ENCODE measurements around the gene NCAM1.

Gene NCAM1

DNA sequence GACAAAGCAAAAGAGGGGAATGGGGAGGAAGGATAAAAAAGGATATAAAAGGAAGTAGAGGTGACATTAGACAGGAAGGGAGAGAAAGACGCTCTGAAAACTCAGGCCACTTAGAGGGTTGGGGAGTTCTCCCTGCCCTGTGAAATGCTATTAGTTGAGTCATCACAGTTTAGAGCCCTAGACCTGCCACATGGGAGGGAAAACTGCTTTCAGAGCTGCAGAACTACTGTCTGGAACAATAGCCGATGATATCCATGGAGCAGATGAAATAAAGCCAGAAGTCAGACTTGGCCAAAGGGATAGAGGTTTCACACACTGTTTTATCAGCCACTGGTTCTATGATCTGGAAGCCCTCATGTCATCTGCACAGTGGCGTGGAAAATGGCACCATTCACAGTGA, 157.9 kb downstream of the NCAM1 start:
- ChIA-PET POLR2A (no interaction called here), CTCF (interaction anchor here (0.7 to 0.8 kb wide), 2 partner anchors 22 to 823 kb away, joined by 3 read pairs; no protein-coding TSS in a partner anchor)
- no peaks in the 10 kb centered on the region for H3K36me3 ChIP-seq (ENCODE audit: control insufficient read depth in 2 of 2, insufficient read depth in 1 of 2, low read length in 2 of 2)
- H3K27ac ChIP-seq (ENCODE audit: extremely low read depth, low read depth, low read length): no peak overlapping the region
- no peak for TF ChIP-seq ZSCAN16 (tag by site-specific recombination; IDR thresholded peaks at IDR 0.05)
- TF ChIP-seq ZSCAN30 (tag by site-specific recombination; IDR thresholded peaks at IDR 0.05): no peak
- no peak for TF ChIP-seq ZNF544 (tag by site-specific recombination; IDR thresholded peaks at IDR 0.05)
- TF ChIP-seq, protein P1, sequence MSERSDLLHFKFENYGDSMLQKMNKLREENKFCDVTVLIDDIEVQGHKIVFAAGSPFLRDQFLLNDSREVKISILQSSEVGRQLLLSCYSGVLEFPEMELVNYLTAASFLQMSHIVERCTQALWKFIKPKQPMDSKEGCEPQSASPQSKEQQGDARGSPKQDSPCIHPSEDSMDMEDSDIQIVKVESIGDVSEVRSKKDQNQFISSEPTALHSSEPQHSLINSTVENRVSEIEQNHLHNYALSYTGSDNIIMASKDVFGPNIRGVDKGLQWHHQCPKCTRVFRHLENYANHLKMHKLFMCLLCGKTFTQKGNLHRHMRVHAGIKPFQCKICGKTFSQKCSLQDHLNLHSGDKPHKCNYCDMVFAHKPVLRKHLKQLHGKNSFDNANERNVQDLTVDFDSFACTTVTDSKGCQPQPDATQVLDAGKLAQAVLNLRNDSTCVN (tag by site-specific recombination; optimal IDR thresholded peaks at IDR 0.05): no peak
- TF ChIP-seq ZNF155 (tag by site-specific recombination; IDR thresholded peaks at IDR 0.05): no peak
- TF ChIP-seq SALL2 (tag by site-specific recombination; IDR thresholded peaks at IDR 0.05; ENCODE audit: borderline replicate concordance): no peak
- no peak for TF ChIP-seq ZNF664 (tag by site-specific recombination; IDR thresholded peaks at IDR 0.05)
- no peak for TF ChIP-seq ZNF76 (tag by site-specific recombination; IDR thresholded peaks at IDR 0.05; ENCODE audit: borderline replicate concordance, low read depth)
- TF ChIP-seq ZNF560 (tag by site-specific recombination; IDR thresholded peaks at IDR 0.05; ENCODE audit: borderline replicate concordance): no peak
- TF ChIP-seq, protein P2, sequence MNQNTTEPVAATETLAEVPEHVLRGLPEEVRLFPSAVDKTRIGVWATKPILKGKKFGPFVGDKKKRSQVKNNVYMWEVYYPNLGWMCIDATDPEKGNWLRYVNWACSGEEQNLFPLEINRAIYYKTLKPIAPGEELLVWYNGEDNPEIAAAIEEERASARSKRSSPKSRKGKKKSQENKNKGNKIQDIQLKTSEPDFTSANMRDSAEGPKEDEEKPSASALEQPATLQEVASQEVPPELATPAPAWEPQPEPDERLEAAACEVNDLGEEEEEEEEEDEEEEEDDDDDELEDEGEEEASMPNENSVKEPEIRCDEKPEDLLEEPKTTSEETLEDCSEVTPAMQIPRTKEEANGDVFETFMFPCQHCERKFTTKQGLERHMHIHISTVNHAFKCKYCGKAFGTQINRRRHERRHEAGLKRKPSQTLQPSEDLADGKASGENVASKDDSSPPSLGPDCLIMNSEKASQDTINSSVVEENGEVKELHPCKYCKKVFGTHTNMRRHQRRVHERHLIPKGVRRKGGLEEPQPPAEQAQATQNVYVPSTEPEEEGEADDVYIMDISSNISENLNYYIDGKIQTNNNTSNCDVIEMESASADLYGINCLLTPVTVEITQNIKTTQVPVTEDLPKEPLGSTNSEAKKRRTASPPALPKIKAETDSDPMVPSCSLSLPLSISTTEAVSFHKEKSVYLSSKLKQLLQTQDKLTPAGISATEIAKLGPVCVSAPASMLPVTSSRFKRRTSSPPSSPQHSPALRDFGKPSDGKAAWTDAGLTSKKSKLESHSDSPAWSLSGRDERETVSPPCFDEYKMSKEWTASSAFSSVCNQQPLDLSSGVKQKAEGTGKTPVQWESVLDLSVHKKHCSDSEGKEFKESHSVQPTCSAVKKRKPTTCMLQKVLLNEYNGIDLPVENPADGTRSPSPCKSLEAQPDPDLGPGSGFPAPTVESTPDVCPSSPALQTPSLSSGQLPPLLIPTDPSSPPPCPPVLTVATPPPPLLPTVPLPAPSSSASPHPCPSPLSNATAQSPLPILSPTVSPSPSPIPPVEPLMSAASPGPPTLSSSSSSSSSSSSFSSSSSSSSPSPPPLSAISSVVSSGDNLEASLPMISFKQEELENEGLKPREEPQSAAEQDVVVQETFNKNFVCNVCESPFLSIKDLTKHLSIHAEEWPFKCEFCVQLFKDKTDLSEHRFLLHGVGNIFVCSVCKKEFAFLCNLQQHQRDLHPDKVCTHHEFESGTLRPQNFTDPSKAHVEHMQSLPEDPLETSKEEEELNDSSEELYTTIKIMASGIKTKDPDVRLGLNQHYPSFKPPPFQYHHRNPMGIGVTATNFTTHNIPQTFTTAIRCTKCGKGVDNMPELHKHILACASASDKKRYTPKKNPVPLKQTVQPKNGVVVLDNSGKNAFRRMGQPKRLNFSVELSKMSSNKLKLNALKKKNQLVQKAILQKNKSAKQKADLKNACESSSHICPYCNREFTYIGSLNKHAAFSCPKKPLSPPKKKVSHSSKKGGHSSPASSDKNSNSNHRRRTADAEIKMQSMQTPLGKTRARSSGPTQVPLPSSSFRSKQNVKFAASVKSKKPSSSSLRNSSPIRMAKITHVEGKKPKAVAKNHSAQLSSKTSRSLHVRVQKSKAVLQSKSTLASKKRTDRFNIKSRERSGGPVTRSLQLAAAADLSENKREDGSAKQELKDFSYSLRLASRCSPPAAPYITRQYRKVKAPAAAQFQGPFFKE (tag by site-specific recombination; IDR thresholded peaks at IDR 0.05; ENCODE audit: borderline replicate concordance): no peak
- no peak for TF ChIP-seq GLIS2 (tag by site-specific recombination; IDR thresholded peaks at IDR 0.05)
- TF ChIP-seq, protein P3, sequence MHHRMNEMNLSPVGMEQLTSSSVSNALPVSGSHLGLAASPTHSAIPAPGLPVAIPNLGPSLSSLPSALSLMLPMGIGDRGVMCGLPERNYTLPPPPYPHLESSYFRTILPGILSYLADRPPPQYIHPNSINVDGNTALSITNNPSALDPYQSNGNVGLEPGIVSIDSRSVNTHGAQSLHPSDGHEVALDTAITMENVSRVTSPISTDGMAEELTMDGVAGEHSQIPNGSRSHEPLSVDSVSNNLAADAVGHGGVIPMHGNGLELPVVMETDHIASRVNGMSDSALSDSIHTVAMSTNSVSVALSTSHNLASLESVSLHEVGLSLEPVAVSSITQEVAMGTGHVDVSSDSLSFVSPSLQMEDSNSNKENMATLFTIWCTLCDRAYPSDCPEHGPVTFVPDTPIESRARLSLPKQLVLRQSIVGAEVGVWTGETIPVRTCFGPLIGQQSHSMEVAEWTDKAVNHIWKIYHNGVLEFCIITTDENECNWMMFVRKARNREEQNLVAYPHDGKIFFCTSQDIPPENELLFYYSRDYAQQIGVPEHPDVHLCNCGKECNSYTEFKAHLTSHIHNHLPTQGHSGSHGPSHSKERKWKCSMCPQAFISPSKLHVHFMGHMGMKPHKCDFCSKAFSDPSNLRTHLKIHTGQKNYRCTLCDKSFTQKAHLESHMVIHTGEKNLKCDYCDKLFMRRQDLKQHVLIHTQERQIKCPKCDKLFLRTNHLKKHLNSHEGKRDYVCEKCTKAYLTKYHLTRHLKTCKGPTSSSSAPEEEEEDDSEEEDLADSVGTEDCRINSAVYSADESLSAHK (tag by site-specific recombination; IDR thresholded peaks at IDR 0.05): no peak
- H3K4me3 ChIP-seq (ENCODE audit: low read depth, low read length): no peak overlapping the region
- no peaks in the 10 kb centered on the region for H3K9me3 ChIP-seq (ENCODE audit: control insufficient read depth, insufficient read depth, low read depth, low read length)
- no peaks in the 10 kb centered on the region for H3K4me1 ChIP-seq (ENCODE audit: control insufficient read depth, insufficient read depth, low read length)

DNA sequence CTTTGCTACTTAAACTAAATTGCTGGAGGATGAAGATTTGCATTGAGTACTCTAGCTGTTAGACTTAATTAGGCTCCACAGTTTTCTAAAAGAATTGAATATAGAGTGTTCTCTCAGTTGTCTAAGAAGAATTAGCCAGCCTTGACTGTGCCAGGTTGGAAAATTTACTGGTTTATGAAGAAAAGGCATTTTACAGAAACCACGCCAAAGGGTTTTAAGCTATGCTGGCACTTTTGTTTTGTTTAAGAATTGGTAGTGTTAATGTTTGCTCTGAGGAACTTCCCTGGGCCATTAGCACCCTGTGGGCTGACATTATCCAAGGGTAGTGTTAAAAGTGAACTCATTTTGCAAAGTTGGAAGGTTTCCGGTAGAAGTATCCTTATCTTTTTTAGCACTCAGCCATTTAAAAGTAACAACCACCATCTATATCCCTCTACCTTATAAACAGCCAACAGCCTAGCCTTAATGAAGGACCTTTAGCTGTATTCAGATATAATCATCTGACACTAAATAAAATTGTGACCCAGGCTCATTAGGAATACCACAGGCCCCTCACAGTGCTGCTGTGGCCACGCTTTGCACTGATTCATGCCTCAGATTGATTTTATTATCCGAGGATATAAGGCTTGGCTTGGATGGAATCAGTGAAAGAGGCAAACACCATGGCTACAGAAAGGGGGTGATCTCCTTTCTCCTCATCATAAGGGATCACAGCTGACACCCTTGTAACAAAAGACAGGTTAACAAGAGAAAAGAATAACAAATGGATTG, 158.9 kb downstream of the NCAM1 start:
- no peak overlapping the region for H3K27ac ChIP-seq (ENCODE audit: extremely low read depth, low read depth, low read length)
- CTCF ChIA-PET: no interaction called here
- H3K36me3 ChIP-seq (ENCODE audit: control insufficient read depth in 2 of 2, insufficient read depth in 1 of 2, low read length in 2 of 2): no peaks in the 10 kb centered on the region
- no peaks in the 10 kb centered on the region for H3K4me1 ChIP-seq (ENCODE audit: control insufficient read depth, insufficient read depth, low read length)
- H3K9me3 ChIP-seq (ENCODE audit: control insufficient read depth, insufficient read depth, low read depth, low read length): no peaks in the 10 kb centered on the region
- POLR2A ChIA-PET: no interaction called here
- no peak overlapping the region for H3K4me3 ChIP-seq (ENCODE audit: low read depth, low read length)
- no peak for TF ChIP-seq ZFP37 (tag by site-specific recombination; IDR thresholded peaks at IDR 0.05)
- no peak for TF ChIP-seq ZNF677 (tag by site-specific recombination; IDR thresholded peaks at IDR 0.05)
- TF ChIP-seq, protein P4, sequence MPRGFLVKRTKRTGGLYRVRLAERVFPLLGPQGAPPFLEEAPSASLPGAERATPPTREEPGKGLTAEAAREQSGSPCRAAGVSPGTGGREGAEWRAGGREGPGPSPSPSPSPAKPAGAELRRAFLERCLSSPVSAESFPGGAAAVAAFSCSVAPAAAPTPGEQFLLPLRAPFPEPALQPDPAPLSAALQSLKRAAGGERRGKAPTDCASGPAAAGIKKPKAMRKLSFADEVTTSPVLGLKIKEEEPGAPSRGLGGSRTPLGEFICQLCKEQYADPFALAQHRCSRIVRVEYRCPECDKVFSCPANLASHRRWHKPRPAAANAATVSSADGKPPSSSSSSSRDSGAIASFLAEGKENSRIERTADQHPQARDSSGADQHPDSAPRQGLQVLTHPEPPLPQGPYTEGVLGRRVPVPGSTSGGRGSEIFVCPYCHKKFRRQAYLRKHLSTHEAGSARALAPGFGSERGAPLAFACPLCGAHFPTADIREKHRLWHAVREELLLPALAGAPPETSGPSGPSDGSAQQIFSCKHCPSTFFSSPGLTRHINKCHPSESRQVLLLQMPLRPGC (tag by site-specific recombination; IDR thresholded peaks at IDR 0.05): no peak
- no peak for TF ChIP-seq ZNF2 (tag by site-specific recombination; IDR thresholded peaks at IDR 0.05)
- TF ChIP-seq, protein P5, sequence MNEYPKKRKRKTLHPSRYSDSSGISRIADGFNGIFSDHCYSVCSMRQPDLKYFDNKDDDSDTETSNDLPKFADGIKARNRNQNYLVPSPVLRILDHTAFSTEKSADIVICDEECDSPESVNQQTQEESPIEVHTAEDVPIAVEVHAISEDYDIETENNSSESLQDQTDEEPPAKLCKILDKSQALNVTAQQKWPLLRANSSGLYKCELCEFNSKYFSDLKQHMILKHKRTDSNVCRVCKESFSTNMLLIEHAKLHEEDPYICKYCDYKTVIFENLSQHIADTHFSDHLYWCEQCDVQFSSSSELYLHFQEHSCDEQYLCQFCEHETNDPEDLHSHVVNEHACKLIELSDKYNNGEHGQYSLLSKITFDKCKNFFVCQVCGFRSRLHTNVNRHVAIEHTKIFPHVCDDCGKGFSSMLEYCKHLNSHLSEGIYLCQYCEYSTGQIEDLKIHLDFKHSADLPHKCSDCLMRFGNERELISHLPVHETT (tag by site-specific recombination; IDR thresholded peaks at IDR 0.05): no peak
- no peak for TF ChIP-seq SCRT1 (tag by site-specific recombination; IDR thresholded peaks at IDR 0.05; ENCODE audit: borderline replicate concordance)
- no peak for TF ChIP-seq OSR2 (tag by site-specific recombination; IDR thresholded peaks at IDR 0.05)
- TF ChIP-seq ZNF510 (tag by site-specific recombination; IDR thresholded peaks at IDR 0.05; ENCODE audit: insufficient replicate concordance): no peak
- no peak for TF ChIP-seq HOXD13 (CRISPR knock-in tag; IDR thresholded peaks at IDR 0.05; ENCODE audit: borderline replicate concordance)
- no peak for TF ChIP-seq HOXC10 (CRISPR knock-in tag; IDR thresholded peaks at IDR 0.05)

All from HEK293 (cell line).